AG04449 (cell line): Measurements from ENCODE around the gene CEP78.
A peak's percentile ranks its signal among the peaks of the same experiment; 100 is the strongest.

ENCODE experiments used
- CTCF ChIA-PET: fragments of 350-600 bp; formaldehyde crosslinking; extraction: SDS; loops from one replicate; lab custom pipeline; 2021; ENCODE audit warnings: antibody characterized with exemption; lab: Yijun Ruan, JAX
- POLR2A ChIA-PET: fragments of 400-600, 350-600 bp; formaldehyde crosslinking; extraction: SDS; loops from one replicate; lab custom pipeline; 2020; ENCODE audit warnings: antibody characterized with exemption, inconsistent platforms; lab: Yijun Ruan, JAX
- DNase-seq: peaks from one replicate; pipeline ENCODE4 v3.0.0-alpha.2; 2010; ENCODE audit warnings: low read depth, low spot score
- H3K4me3 ChIP-seq: 2 replicates; pipeline ENCODE4 v1.5.1; 2011; ENCODE audit warnings: low read depth, mild to moderate bottlenecking, control low read depth, low read length
- TF ChIP-seq, protein P1 (sequence below): IDR thresholded peaks from one replicate; pipeline ENCODE4 v1.5.1; 2011; ENCODE audit warnings: mild to moderate bottlenecking, moderate library complexity, low read length, control low read depth, inconsistent platforms; ENCODE audit not compliant: insufficient read depth; ENCODE audit errors: missing control alignments

Gene CEP78

DNA sequence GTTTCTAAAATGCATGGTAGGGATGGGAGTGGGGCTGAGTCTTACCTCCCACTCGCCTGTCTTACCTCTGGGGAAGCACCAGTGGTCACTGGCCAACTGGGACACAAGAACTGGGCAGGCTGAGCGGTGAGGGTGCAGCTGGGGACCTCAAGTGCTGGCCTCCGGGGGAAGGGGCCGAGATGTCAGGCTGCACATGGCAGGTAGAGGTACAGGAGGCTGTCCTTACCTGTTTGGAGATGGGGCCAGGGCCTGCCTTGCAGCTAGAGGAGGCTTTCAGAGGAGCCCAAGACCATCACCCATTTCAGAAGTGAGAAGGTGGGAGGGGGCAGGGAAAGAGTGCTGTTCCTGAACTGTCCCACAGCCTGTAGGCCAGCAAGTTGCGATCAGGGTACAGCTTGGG lies 75.2 kb downstream of the CEP78 start:
- no peak for DNase-seq
- H3K4me3 ChIP-seq: no peak overlapping the region
- TF ChIP-seq, protein P1, sequence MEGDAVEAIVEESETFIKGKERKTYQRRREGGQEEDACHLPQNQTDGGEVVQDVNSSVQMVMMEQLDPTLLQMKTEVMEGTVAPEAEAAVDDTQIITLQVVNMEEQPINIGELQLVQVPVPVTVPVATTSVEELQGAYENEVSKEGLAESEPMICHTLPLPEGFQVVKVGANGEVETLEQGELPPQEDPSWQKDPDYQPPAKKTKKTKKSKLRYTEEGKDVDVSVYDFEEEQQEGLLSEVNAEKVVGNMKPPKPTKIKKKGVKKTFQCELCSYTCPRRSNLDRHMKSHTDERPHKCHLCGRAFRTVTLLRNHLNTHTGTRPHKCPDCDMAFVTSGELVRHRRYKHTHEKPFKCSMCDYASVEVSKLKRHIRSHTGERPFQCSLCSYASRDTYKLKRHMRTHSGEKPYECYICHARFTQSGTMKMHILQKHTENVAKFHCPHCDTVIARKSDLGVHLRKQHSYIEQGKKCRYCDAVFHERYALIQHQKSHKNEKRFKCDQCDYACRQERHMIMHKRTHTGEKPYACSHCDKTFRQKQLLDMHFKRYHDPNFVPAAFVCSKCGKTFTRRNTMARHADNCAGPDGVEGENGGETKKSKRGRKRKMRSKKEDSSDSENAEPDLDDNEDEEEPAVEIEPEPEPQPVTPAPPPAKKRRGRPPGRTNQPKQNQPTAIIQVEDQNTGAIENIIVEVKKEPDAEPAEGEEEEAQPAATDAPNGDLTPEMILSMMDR: no peak
- ChIA-PET POLR2A (interaction anchor here (1.6 kb wide), 1 partner anchor 14 kb away, joined by 10 read pairs; the partner anchor contains the start of gene PSAT1), CTCF (no interaction called here)

- H3K4me3 ChIP-seq: no peak overlapping the region
- TF ChIP-seq, protein P1: no peak
- ChIA-PET POLR2A (no interaction called here), CTCF (interaction anchor here (0.9 kb wide), 1 partner anchor 15 kb away, joined by 3 read pairs; the partner anchor contains the start of gene PSAT1)
- DNase-seq: no peak
Measured at GRCh38 chr9:78311886-78312524, 76.1 kb downstream of the CEP78 start.

DNA sequence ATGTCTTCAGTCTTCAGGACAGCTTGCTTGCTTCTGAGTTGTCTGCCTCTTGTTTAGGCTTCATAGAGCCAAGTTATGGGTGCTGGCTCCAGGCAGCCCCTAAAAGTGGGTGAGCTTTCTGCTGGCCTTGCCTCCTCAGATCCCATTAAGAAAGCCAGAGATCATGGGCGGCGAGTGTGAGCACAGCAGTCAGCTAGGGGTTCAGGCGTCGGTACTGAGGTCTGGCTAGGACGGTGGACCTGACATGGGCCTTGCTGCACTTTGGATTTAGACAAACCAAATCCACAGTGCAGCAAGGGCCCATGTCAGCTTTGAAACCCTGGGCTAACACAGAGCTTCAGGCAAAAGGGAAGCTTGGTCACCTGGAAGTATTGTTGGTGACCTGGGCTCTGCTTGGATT lies 78.7 kb downstream of the CEP78 start:
- no peak overlapping the region for H3K4me3 ChIP-seq
- DNase-seq: no peak
- POLR2A ChIA-PET: interaction anchor here (1.3 to 2.7 kb wide), 4 partner anchors 10 to 17 kb away, joined by 3 to 13 read pairs (median 6); partner anchors contain the start of gene PSAT1
- CTCF ChIA-PET: interaction anchor here (1.1 to 1.8 kb wide), 3 partner anchors 11 to 50 kb away, joined by 3 to 4 read pairs (median 4); no protein-coding TSS in a partner anchor
- TF ChIP-seq, protein P1: no peak

DNA sequence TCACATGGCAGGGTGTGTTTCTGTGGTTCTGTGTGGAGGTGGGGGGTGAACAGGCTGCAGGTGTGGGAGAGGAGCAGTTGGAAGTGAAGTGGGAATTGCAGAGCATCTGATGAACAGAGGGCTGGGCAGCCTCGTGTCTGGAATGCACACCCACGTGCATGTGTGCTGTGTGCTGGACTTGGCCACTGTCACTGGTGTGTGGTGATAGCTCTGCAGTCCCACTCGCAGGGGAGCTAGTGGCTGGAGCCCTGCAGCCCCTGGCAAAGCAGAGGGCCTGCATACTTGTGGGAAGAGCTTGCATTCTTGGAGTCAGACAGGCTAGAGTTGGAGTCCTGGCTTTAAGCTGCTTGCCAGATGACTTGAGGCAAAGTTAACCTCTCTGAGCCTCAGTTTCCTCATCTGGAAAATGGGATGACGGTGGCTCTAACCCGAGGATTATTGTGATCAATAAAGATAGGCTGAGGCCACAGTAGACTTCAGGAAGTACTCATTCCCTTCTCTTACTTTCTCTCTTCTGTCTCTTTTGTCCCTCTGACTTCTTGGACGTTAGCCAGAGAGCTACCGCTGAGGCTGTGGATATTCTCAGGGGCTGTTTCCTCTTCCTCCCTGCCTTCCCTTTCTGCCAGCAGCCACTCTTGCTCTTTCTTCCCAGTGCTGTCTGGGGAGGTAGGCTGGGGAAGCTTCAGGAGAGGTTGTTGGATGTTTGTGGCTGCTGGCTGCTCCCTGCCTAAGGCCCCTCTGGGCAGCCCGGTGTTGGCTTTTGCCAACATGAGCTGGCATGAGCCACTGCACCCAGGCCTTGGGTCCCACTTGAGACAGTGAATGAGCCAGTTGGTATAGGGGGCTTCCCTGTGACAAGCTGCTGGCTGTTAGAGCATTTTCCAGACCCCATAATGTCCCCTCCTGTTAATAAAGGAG lies 79.3 kb downstream of the CEP78 start:
- no peak overlapping the region for H3K4me3 ChIP-seq
- TF ChIP-seq, protein P1: no peak
- ChIA-PET POLR2A (interaction anchor here (0.6 to 2.7 kb wide), 5 partner anchors 10 to 18 kb away, joined by 3 to 13 read pairs (median 4); partner anchors contain the start of gene PSAT1), CTCF (interaction anchor here (0.8 to 1.8 kb wide), 4 partner anchors 9 to 51 kb away, joined by 3 to 4 read pairs (median 4); no protein-coding TSS in a partner anchor)
- peak; percentile 38 for DNase-seq

- POLR2A ChIA-PET: interaction anchor here (1.4 kb wide), 1 partner anchor 12 kb away, joined by 3 read pairs; no protein-coding TSS in a partner anchor
Measured at GRCh38 chr9:78316166-78316892, 80.5 kb downstream of the CEP78 start.

More at GRCh38 chr9:78316166-78316892, 80.5 kb downstream of the CEP78 start:
- no peak for DNase-seq
- no peak overlapping the region for H3K4me3 ChIP-seq
- CTCF ChIA-PET: interaction anchor here (0.8 to 1.8 kb wide), 2 partner anchors 18 to 52 kb away, joined by 3 to 4 read pairs; no protein-coding TSS in a partner anchor
- TF ChIP-seq, protein P1: no peak
